Measurements from ENCODE around the gene PLOD3.
A peak's percentile ranks its signal among the peaks of the same experiment; 100 is the strongest.

GRCh38 chr7:101156277-101156676 lies 61.1 kb downstream of the PLOD3 start:
- peak; percentile 16 to 23 for TF ChIP-seq CTCF (IDR thresholded peaks at IDR 0.05; ENCODE audit: extremely low read depth in 1 of 2, insufficient read depth in 1 of 2, low read depth in 1 of 2, low read length in 2 of 2)
- no peak for TF ChIP-seq POLR2AphosphoS5 (IDR thresholded peaks at IDR 0.05; ENCODE audit: insufficient read depth, low read depth, low read length)
